Measurements from ENCODE around the gene ADAM15. TPM values are rescaled to one million over a fixed set of nuclear protein-coding genes. Genes with fewer than 3 reads are reported as not detected.

ADAM15 gene
- total RNA-seq, 1 donor from 2014 or later, result 22.1 TPM

DNA sequence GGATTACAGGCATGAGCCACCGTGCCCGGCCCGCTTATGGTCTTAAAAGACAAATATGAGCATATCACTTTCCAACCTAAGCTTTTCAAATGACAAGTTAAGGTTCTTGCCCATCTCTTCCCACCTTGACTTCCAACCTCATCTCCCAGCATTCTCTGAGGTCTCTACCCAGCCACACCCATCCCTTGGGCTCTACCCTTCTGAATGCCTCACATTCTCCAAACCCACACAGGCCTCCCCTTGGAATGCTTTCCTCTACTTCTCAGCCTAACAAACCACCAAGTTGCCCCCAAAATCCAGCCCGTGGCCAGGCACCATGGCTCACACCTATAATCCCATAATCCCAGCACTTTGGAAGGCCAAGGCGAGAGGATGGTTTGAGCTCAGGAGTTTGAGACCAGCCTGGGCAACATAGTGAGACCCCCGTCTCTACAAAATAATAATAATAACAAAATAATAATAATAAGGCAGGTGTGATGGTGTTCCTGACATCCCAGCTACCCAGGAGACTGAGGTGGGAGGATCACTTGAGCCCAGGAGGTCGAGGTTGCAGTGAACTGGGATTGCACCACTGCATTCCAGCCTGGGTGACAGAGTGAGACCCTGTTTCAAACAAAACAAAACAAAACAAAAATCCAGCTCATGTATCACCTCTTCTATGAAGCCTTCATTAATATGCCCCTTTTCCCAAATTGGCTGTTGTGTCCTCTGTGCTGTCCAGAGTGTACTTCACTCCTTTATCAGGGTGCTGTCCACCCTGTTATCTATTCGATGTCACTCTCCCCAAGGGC lies 28.8 kb upstream of the ADAM15 start:
- H3K4me1 Mint-ChIP-seq (ENCODE audit: low read depth), result no peaks in the 10 kb centered on the region
- H3K4me3 Mint-ChIP-seq (ENCODE audit: low read depth), result no peak overlapping the region
- H3K9me3 Mint-ChIP-seq (ENCODE audit: low read depth), result no peaks in the 10 kb centered on the region
- H3K36me3 Mint-ChIP-seq (ENCODE audit: insufficient read depth), result no peaks in the 10 kb centered on the region
- no peak overlapping the region for H3K27ac Mint-ChIP-seq
- no peaks in the 10 kb centered on the region for H3K27me3 Mint-ChIP-seq
- DNase-seq (ENCODE audit: low spot score, unreplicated experiment), result no peak
- TF ChIP-seq, protein P1, sequence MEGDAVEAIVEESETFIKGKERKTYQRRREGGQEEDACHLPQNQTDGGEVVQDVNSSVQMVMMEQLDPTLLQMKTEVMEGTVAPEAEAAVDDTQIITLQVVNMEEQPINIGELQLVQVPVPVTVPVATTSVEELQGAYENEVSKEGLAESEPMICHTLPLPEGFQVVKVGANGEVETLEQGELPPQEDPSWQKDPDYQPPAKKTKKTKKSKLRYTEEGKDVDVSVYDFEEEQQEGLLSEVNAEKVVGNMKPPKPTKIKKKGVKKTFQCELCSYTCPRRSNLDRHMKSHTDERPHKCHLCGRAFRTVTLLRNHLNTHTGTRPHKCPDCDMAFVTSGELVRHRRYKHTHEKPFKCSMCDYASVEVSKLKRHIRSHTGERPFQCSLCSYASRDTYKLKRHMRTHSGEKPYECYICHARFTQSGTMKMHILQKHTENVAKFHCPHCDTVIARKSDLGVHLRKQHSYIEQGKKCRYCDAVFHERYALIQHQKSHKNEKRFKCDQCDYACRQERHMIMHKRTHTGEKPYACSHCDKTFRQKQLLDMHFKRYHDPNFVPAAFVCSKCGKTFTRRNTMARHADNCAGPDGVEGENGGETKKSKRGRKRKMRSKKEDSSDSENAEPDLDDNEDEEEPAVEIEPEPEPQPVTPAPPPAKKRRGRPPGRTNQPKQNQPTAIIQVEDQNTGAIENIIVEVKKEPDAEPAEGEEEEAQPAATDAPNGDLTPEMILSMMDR (IDR thresholded peaks at IDR 0.05; ENCODE audit: unreplicated experiment), result no peak

DNA sequence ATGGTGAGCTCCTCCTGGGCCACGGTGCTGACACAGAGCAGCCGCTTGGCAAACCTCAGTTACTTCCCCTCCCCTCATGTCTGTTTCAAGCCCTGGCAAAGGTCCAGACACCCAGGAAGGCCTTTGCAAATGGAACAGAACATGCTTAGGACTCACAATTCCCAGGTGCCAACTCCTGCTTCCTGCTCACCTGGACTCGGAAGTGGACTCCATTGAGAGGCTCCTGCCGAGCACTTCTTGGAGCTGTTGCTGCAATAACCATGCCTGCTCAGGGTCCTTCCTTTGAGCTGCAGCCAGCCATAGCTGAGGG lies 28.2 kb upstream of the ADAM15 start:
- Mint-ChIP-seq H3K27me3 (no peaks in the 10 kb centered on the region), H3K27ac (no peak overlapping the region)

DNA sequence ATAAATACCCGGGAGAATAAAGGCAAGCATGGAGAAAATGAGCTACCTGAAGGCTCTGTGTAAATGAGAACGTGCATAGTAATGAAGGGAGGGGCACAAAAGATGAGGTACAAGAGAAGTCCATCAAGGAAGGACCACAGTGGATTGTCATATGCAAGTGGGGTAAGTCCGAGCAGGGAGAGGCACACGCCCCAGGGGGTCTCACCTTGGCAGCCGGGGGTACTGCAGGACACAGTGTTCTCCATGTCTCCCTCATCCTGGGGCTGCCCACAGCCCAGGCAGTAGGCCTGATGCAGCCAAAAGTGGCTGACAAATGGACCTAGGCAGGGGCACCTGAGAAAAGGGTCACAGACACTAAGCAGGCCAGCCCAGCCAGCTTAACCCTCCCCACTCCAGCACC lies 27.5 kb upstream of the ADAM15 start:
- TF ChIP-seq, protein P1 (IDR thresholded peaks at IDR 0.05; ENCODE audit: unreplicated experiment), result no peak
- no peaks in the 10 kb centered on the region for H3K9me3 Mint-ChIP-seq (ENCODE audit: low read depth)
- no peaks in the 10 kb centered on the region for H3K27me3 Mint-ChIP-seq
- no peak for DNase-seq (ENCODE audit: low spot score, unreplicated experiment)
- no peak overlapping the region for H3K27ac Mint-ChIP-seq
- no peaks in the 10 kb centered on the region for H3K4me1 Mint-ChIP-seq (ENCODE audit: low read depth)
- no peak overlapping the region for H3K4me3 Mint-ChIP-seq (ENCODE audit: low read depth)
- no peaks in the 10 kb centered on the region for H3K36me3 Mint-ChIP-seq (ENCODE audit: insufficient read depth)

More for the DNA sequence above, 28.2 kb upstream of the ADAM15 start:
- TF ChIP-seq, protein P1 (IDR thresholded peaks at IDR 0.05; ENCODE audit: unreplicated experiment), result no peak
- no peak for DNase-seq (ENCODE audit: low spot score, unreplicated experiment)
- Mint-ChIP-seq H3K4me1 (ENCODE audit: low read depth) (no peaks in the 10 kb centered on the region), H3K4me3 (ENCODE audit: low read depth) (no peak overlapping the region), H3K36me3 (ENCODE audit: insufficient read depth) (no peaks in the 10 kb centered on the region), H3K9me3 (ENCODE audit: low read depth) (no peaks in the 10 kb centered on the region)

DNA sequence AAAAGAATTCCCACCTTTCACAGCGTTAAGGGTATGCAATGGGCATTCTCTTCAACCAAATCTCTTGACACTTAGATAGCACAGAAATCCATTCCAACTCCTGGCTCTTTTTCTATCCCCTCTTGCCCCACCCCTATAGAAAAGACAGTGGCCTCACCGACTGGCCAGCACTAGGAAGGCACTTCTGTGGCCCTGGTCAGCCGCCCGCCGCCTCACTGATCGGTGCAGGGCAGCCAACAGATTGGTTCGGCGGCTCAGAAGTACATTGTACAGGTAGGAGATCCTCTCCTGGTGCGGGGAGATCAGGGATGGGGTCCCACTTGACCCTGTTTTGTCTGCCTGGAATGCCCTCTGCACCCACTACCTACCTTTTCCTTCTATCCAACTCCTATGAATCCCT lies 26.8 kb upstream of the ADAM15 start:
- no peak overlapping the region for H3K27ac Mint-ChIP-seq
- no peaks in the 10 kb centered on the region for H3K9me3 Mint-ChIP-seq (ENCODE audit: low read depth)
- H3K4me3 Mint-ChIP-seq (ENCODE audit: low read depth), result no peak overlapping the region
- TF ChIP-seq, protein P1 (IDR thresholded peaks at IDR 0.05; ENCODE audit: unreplicated experiment), result no peak
- H3K36me3 Mint-ChIP-seq (ENCODE audit: insufficient read depth), result no peaks in the 10 kb centered on the region
- no peak for DNase-seq (ENCODE audit: low spot score, unreplicated experiment)
- H3K27me3 Mint-ChIP-seq, result peaks cover 6% of the 10 kb centered on the region
- no peaks in the 10 kb centered on the region for H3K4me1 Mint-ChIP-seq (ENCODE audit: low read depth)

DNA sequence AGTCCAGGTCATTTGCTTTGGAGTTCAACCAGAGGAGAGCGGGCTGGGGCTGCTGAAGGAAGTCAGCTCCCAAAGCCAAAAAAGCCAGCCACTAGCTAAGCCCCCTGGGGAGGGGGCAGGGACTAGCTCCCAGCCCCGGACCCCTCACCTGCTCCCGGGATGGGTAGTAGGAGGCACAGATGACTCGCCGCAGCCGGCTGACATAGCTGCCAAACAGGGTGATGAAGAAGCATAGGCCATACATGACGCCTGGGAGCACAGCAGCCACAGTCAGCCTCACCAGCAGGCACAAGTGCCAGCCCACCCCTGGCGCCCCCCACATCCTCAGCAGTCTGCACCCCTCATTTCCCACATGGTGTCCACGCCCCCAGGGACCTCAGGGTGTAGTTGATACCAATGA lies 25.0 kb upstream of the ADAM15 start:
- H3K27ac Mint-ChIP-seq, result no peak overlapping the region
- TF ChIP-seq, protein P1 (IDR thresholded peaks at IDR 0.05; ENCODE audit: unreplicated experiment), result no peak
- peaks cover 6% of the 10 kb centered on the region for H3K27me3 Mint-ChIP-seq
- H3K4me3 Mint-ChIP-seq (ENCODE audit: low read depth), result no peak overlapping the region
- no peaks in the 10 kb centered on the region for H3K4me1 Mint-ChIP-seq (ENCODE audit: low read depth)
- H3K36me3 Mint-ChIP-seq (ENCODE audit: insufficient read depth), result no peaks in the 10 kb centered on the region
- no peaks in the 10 kb centered on the region for H3K9me3 Mint-ChIP-seq (ENCODE audit: low read depth)
- DNase-seq (ENCODE audit: low spot score, unreplicated experiment), result no peak

All from progenitor cell of endocrine pancreas (in vitro differentiated cells).